Activated T-cell treated with anti-CD3 and anti-CD28 coated beads, Interleukin-2, amount 50 U/mL, for 72 hours (primary cell): Measurements from ENCODE around the gene CREB3L4. TPM values are rescaled to one million over a fixed set of nuclear protein-coding genes. Genes with fewer than 3 reads are reported as not detected.

Experiments used
- ATAC-seq, 2 donors: fragments of 150-1000 bp; cut with Tn5 transposase; replicated peaks in 1 of 2; 2 replicates each; pipeline ENCODE4 v1.10.0; 2021; ENCODE audit warnings: moderate library complexity in 2 of 2, mild to moderate bottlenecking in 1 of 2
- DNase-seq, 2 donors: peaks; one replicate each; pipeline ENCODE4 v3.0.0; 2021 to 2022; ENCODE audit warnings: mixed read lengths in 1 of 2
- H3K27ac Mint-ChIP-seq: one replicate; pipeline ENCODE4 v1.8.0; 2022; ENCODE audit warnings: mild to moderate bottlenecking, moderate library complexity, mixed read lengths
- H3K27me3 Mint-ChIP-seq: one replicate; pipeline ENCODE4 v1.8.0; 2022; ENCODE audit warnings: low read depth, mixed read lengths
- H3K36me3 Mint-ChIP-seq, 2 donors: one replicate each; pipeline ENCODE4 v1.8.0; 2022; ENCODE audit warnings: mixed read lengths in 2 of 2, mild to moderate bottlenecking in 1 of 2; ENCODE audit not compliant: insufficient read depth in 2 of 2
- H3K4me1 Mint-ChIP-seq: one replicate; pipeline ENCODE4 v1.8.0; 2022; ENCODE audit warnings: low read depth, mixed read lengths
- H3K4me3 Mint-ChIP-seq, 2 donors: one replicate each; pipeline ENCODE4 v1.8.0; 2022; ENCODE audit warnings: mild to moderate bottlenecking in 2 of 2, mixed read lengths in 2 of 2, moderate library complexity in 2 of 2
- H3K9me3 Mint-ChIP-seq, 2 donors: one replicate each; pipeline ENCODE4 v1.8.0; 2022; ENCODE audit warnings: mixed read lengths in 2 of 2
- total RNA-seq, 2 donors: library from RNA; stranded (reverse); gene quantifications; one replicate each; pipeline ENCODE4 v1.2.3, GENCODE V29; 2022

CREB3L4 gene
- total RNA-seq, 2 donors from 2014 or later, result 13.7 to 13.9 TPM

DNA sequence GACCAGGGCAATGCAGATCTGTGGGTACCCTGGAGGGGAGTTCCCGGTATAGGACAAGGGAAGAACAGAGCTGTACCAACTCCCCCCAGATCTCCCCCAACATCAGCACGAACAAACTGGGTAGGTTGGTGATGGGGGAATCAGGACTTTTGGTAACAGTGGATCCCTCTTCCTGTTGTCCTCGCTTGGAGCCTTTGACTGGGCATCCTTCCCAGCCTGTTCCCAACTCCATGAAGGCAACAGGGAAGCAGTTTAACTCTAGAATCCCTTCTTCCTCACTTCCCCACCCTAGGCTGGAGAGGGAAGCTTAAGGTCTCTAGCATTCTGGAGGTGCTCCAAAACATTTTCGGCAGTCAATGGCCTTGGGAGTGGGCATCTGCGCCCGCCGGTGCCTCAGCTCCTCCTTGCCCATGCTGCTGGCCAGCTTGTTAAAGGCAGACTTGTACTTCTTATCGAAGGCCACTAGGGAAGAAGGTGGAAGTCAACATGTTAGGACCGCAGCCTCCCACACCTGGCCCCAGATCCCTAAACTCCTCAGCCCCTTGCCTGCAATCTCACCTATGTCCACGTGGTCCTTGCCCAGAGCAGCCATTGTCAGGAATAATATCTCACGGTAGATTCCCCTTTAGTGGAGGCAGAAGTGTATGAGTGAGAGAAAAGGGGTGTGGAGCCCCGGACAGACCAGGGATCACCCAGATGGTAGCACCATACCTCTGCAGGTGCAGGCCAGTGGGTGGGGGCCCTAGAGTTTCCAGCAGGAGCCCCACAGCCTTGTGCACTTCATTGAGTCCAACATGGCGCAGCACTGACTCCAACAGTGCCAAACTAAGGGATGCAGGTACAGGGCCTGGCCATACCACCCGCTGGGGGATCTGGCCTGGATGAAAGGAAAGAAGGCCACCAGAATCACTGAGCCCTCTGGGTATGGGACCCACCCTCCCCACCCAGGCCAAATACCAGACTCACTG is 37.4 kb upstream of the CREB3L4 start:
- DNase-seq (no peak), ATAC-seq (peak in 1 of 2 donors; percentile 8)
- Mint-ChIP-seq H3K9me3 (no peaks in the 10 kb centered on the region), H3K27ac (no peak overlapping the region), H3K4me3 (no peak overlapping the region), H3K36me3 (peaks cover 2 to 12% of the 10 kb centered on the region in 2 donors), H3K4me1 (peaks cover 17% of the 10 kb centered on the region), H3K27me3 (no peaks in the 10 kb centered on the region)

DNA sequence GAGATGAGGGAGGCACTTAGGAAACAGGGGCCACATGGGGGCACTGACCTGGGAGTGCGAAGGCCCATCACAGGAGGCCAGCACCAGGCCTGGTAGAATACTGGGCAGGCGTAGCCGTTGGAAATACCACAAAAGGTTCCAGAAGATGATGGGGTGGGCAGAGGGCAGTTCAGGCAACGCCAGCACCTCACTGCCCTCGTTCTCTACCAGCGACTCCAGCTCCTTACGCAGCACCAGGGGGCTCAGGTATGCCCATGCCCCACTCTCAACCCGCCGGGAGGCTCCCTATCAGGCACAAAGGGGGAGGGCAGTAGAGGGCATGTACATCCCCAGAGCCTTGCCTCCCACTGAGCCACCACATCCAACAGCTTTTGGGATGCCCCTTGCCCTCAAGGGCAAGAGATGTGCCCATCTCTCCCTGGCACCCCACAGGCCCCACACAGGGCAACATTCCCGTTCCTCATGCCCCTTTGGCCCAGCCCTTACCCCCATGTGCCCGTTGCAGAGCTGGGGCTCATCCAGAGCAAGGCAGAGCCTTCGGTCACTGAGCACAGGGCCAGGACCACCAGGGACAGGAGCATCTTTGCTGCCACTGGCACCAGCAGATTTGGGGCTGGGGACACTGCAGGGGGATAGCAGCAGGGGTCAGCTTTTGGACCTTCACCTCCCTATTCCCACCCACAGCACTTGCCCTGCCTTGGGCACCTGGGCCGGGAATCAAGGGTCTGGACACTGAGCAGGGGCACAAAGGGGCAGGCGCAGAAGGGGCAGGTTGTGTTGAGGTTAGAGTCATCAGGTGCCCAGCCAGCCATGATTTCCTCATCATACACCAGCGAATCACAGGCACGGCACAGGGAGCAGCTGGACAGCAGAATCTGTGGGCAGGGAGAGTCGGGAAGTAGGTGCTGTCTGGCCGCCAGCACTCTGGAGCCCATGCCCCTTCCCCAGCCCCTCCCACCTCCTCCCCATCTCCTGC is 35.3 kb upstream of the CREB3L4 start:
- DNase-seq (no peak), ATAC-seq (no peak)
- no peaks in the 10 kb centered on the region for H3K9me3 Mint-ChIP-seq
- peaks cover 17% of the 10 kb centered on the region for H3K4me1 Mint-ChIP-seq
- H3K27me3 Mint-ChIP-seq, result no peaks in the 10 kb centered on the region
- H3K36me3 Mint-ChIP-seq, result peaks cover 2 to 26% of the 10 kb centered on the region in 2 donors
- no peak overlapping the region for H3K4me3 Mint-ChIP-seq
- H3K27ac Mint-ChIP-seq, result no peak overlapping the region

DNA sequence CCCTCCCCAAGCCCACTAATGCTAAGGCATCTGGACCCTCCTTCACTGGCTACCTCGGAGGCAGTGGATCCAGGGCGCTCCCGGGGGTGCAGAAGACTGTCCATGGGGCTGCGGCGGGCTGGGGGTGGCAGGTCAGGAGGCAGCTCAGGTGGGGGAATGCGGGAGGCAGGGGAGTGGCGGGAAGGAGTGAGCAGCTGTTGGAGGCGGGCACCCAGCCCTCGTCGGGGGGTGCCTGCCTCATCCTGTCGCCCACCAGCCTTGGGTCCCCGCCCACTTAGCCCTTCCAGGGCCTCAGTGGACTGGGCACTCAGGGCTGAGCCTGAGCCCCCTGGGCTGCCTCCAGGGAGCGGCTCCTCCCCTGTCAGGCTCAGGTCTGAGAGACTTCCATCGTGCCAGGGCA is 34.3 kb upstream of the CREB3L4 start:
- Mint-ChIP-seq H3K27me3 (no peaks in the 10 kb centered on the region), H3K4me3 (no peak overlapping the region), H3K27ac (no peak overlapping the region), H3K4me1 (peaks cover 10% of the 10 kb centered on the region), H3K36me3 (peaks cover 2 to 27% of the 10 kb centered on the region in 2 donors), H3K9me3 (no peaks in the 10 kb centered on the region)
- no peak for DNase-seq
- no peak for ATAC-seq

DNA sequence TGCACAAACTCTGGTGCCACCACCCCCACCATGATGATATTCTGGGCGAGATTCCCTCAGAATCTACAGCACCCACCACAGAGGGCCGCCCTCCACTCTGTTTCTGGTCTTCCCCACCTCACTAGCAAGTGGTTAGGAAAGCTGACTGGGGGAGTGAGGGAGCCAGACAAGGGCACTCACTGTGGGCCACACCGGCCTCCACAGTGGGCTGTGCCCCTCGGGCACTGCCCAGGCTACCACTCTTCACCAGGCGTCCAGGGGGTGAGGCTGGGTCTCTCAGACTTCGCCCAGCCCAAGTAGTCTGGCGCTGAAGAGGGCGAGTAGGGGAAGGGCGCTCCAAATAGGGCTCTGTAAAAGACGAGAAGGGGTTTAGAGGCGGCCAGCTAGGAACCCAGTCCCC is 33.7 kb upstream of the CREB3L4 start:
- Mint-ChIP-seq H3K27me3 (no peaks in the 10 kb centered on the region), H3K27ac (no peak overlapping the region), H3K4me1 (peaks cover 5% of the 10 kb centered on the region), H3K36me3 (peaks cover 2 to 30% of the 10 kb centered on the region in 2 donors), H3K4me3 (no peak overlapping the region), H3K9me3 (no peaks in the 10 kb centered on the region)
- DNase-seq (no peak), ATAC-seq (no peak)

DNA sequence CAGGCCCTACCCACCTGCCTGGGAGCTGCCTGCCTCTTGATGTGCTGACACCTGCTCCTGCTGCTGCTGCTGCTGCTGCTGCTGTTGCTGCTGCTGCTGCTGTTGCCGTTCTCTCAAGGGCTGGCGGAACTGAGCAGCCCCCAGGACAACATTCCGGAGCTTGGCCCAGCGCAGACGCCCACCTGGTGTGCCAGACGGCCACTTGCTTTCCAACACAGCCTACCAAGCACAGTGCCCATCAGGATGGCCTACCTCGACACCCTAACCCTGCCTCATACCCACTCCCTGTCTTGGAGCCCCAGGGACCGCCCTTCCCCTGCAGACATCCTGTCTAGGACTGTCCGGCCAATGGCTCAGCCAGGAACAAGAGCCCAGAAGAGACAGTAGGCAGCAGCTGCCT is 33.0 kb upstream of the CREB3L4 start:
- Mint-ChIP-seq H3K27ac (no peak overlapping the region), H3K4me1 (no peaks in the 10 kb centered on the region), H3K9me3 (no peaks in the 10 kb centered on the region), H3K36me3 (peaks cover 2 to 32% of the 10 kb centered on the region in 2 donors), H3K4me3 (no peak overlapping the region), H3K27me3 (no peaks in the 10 kb centered on the region)
- ATAC-seq (no peak), DNase-seq (no peak)

DNA sequence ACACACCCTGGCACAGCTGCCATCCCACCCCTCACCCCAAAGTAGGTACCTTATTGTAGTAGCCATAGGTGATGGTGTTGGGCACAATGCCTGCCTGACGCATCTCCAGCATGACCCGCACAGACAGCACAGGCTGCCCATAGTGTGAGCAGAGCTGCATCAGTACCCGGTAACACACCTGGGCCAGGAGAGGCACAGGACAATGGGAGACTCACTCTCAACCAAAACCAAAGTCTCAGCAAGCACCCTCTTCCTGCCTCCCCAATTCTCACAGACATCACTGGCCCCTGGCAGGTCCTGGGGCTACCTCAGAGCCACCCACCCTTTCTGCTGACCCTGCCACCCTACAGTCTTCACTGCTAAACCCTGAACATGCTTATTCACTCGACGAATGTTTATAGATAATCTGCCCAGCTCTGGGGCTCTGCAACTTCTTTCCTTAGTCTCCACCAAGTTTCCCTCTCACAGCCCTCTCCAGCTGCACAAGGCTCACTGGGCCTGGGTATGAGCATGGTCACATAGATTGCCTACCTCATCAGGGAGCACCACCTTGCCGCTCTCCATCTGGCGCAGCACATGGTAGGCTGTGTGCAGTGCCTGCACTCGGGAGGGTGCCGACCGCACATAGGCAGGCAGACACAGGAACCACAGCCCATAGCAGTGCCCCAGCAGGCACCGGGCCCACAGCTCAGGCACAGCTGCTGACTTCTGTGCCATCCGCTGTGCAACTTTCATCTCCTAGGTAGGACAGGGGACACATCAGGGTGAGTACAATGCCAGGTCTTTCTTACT is 31.5 kb upstream of the CREB3L4 start:
- Mint-ChIP-seq H3K4me1 (peaks cover 5% of the 10 kb centered on the region), H3K27me3 (no peaks in the 10 kb centered on the region), H3K27ac (no peak overlapping the region), H3K36me3 (peaks cover 4 to 30% of the 10 kb centered on the region in 2 donors), H3K9me3 (no peaks in the 10 kb centered on the region), H3K4me3 (no peak overlapping the region)
- no peak for ATAC-seq
- DNase-seq, result no peak

DNA sequence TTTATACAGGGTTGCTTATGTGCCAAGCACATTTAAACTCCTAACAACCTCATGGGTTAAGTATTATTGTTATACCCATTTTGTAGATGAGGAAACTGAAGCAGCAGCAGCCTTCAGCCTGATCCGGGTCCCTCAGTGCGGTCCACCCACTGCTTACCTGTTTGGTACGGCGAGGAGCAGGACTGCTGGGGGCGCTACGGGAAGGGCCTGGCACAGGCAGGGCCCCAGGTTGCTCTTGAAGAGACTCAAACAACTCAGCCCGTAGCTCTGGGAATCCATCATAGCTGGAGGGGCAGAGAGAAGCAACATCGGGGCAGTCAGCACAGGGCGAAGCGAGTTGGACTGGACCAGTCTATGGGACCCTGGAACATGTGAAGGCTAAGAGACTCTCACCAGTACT is 30.4 kb upstream of the CREB3L4 start:
- H3K27ac Mint-ChIP-seq, result no peak overlapping the region
- H3K4me3 Mint-ChIP-seq, result no peak overlapping the region
- DNase-seq, result no peak
- no peaks in the 10 kb centered on the region for H3K27me3 Mint-ChIP-seq
- no peak for ATAC-seq
- peaks cover 4 to 32% of the 10 kb centered on the region in 2 donors for H3K36me3 Mint-ChIP-seq
- H3K9me3 Mint-ChIP-seq, result no peaks in the 10 kb centered on the region
- peaks cover 5% of the 10 kb centered on the region for H3K4me1 Mint-ChIP-seq

DNA sequence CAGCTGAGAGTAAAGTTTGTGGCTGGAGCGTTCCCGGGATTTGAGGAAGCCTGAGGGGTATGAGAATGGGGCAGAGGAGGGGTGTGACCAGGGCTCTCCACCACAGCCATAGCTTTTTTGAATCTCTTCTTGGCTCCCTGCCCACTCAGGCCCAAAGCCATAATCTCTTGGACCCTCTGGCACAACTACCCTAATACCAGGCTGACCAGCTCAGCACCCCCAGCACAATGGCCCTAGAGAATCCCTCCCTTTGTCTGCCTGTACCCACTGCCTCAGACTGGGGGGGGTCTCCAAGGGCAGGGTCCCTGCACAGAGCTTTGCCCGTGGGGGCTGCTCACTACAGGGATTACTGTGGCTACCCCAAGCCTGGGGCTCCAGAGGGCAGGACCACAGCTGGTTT is 28.7 kb upstream of the CREB3L4 start:
- H3K36me3 Mint-ChIP-seq, result peaks cover 9 to 35% of the 10 kb centered on the region in 2 donors
- H3K27ac Mint-ChIP-seq, result no peak overlapping the region
- H3K4me3 Mint-ChIP-seq, result no peak overlapping the region
- peaks cover 14% of the 10 kb centered on the region for H3K4me1 Mint-ChIP-seq
- ATAC-seq, result no peak
- H3K9me3 Mint-ChIP-seq, result no peaks in the 10 kb centered on the region
- no peak for DNase-seq
- H3K27me3 Mint-ChIP-seq, result no peaks in the 10 kb centered on the region

DNA sequence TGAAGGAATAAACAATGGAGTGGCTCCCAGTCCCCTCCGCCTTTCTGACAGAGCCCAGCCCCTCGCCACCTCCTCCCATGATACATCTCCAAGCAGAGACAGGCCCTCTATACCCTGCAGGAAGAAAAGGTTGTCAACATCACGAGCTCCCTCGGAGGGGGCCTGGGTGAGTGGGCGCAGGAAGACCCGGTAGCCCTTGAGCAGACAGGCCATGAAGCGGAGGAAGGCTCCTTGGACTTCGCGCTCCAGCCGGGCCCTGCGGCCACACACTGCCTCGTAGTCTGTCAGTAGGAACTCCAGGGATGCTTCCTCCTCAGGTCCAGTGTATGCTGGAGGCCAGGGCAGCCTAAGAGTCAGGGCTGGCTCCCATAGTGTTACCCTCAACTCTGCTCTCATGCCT is 28.2 kb upstream of the CREB3L4 start:
- Mint-ChIP-seq H3K4me1 (peaks cover 19% of the 10 kb centered on the region), H3K36me3 (peaks cover 8 to 33% of the 10 kb centered on the region in 2 donors), H3K4me3 (no peak overlapping the region), H3K27me3 (no peaks in the 10 kb centered on the region), H3K9me3 (no peaks in the 10 kb centered on the region), H3K27ac (no peak overlapping the region)
- no peak for DNase-seq
- no peak for ATAC-seq

DNA sequence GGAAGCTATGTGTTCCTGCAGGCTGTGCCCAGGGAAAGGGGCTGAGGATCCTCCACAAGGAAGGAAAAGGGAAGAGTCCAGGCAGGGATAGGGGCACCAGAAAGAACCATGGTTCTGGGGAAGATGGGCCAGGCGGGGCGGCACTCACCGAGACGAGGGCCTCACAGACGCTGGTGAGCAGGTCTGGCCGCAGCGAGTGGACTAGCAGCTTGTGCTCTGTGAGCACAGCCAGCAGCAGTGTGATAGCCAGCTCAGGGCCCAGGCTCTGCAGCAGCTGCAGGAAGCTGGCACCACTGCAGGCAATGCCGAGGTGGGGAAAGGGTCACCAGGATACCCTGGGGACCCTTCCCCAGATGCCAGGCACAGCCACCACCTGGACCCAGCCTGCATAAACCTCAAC is 26.9 kb upstream of the CREB3L4 start:
- H3K27me3 Mint-ChIP-seq, result no peaks in the 10 kb centered on the region
- no peaks in the 10 kb centered on the region for H3K9me3 Mint-ChIP-seq
- H3K4me3 Mint-ChIP-seq, result no peak overlapping the region
- peaks cover 26% of the 10 kb centered on the region for H3K4me1 Mint-ChIP-seq
- DNase-seq, result no peak
- peaks cover 13 to 30% of the 10 kb centered on the region in 2 donors for H3K36me3 Mint-ChIP-seq
- no peak overlapping the region for H3K27ac Mint-ChIP-seq
- ATAC-seq, result no peak

DNA sequence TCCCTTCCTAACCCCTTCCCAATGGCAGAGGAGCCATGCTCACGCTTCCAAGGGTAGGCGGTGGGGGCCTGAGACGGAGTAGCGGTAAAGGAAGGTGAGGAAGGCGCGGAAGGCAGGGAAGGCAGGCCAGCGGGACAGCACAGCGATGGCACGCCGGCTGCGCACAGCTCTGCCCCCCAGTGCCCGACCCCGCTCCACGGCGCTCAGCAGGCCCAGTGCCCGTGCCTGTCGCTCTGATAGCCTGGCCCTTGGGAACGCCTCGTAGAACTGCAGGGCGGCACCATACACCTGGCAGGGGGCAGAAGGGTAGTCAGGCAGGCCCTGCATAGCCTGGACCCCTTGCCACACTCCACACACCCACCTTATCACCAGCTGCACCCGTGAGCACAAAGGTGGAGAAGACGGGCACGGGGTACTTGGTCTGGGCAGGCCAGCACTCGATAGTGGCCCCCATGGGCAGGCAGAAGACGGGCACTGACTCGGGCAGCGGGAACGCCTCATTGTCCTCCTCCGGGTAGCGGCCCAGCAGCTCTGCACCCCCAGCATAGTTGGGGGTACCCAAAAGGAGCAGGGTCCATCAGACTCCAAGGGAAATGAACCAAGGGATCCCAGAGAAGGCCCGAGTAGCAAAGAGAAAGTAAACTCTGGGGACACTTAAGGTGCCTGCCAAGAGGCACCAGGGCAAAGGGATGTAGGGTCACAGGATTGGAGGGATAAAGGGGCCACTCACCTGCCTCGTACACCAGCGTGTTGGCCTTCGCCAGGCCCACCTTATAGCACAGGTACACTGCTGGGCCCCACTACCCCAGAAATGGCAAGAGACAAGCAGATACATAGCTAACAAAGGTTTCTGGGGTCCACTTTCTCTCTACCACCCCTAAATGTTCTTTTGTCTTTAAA is 25.6 kb upstream of the CREB3L4 start:
- peak overlapping the region; percentile 39 for H3K27ac Mint-ChIP-seq
- no peak overlapping the region for H3K4me3 Mint-ChIP-seq
- no peaks in the 10 kb centered on the region for H3K27me3 Mint-ChIP-seq
- H3K36me3 Mint-ChIP-seq, result peaks cover 13 to 23% of the 10 kb centered on the region in 2 donors
- no peak for DNase-seq
- ATAC-seq, result no peak
- H3K4me1 Mint-ChIP-seq, result peaks cover 31% of the 10 kb centered on the region
- H3K9me3 Mint-ChIP-seq, result no peaks in the 10 kb centered on the region
